DMS153 (cell line): ENCODE results near the gene CENPO.
A peak's percentile ranks its signal among the peaks of the same experiment; 100 is the strongest.

Source experiments
- DNase-seq: peaks from one replicate; lab custom pipeline; 2025; lab: John Stamatoyannopoulos, UW

The CENPO gene, protein sequence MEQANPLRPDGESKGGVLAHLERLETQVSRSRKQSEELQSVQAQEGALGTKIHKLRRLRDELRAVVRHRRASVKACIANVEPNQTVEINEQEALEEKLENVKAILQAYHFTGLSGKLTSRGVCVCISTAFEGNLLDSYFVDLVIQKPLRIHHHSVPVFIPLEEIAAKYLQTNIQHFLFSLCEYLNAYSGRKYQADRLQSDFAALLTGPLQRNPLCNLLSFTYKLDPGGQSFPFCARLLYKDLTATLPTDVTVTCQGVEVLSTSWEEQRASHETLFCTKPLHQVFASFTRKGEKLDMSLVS

DNA sequence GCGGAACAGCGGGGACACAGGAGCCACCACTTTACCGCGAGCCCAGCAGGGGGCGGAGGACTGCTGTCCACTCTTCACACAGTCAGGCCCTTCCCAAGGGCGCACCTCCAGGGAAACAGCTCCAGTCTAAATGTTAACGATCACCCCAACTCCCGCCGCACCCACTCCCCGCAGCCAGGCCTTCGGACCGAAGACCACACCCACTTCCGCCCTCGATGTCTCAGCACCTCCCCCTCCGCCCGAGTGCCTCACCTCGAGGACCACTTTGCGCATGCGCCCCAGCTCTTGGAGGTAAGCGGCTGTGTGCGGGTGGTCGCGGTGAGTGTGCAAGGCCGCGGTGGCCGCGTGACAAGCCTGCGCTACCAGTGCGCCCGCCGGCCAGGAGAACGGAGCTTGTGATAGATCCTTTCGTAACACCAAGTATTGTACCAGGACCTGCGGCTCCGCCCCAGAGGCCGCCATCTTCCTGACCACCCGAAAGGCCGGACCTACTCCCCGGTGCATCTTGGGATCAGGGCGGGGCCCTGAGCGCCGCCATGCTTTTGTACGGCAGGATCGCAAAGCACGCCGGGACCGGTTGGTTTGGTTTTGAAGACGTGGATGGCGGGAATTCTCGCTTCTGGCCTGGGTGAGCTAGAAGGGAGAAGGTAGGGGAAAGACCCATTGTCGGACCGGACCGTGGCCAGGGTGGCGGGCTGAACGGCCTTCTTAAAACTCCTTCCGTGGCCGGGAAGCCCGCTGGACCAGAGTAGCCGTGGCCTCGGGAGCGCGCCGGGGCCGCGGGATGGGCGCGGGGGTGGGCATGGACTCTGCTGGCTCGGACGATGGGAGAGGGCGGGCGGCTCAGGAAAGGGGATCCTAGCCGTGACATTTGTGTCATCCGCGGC is at the start of gene CENPO, which contains the start of gene PTRHD1:
CENPO (plus strand) TSS at position 552 of the 887 bp plus-strand sequence. CDS start 495 bp downstream, outside the sequence.
PTRHD1 (minus strand) TSS at position 518 of the 887 bp plus-strand sequence; CDS start at position 504, 14 bp downstream.
- DNase-seq = peak; percentile 93

DNA sequence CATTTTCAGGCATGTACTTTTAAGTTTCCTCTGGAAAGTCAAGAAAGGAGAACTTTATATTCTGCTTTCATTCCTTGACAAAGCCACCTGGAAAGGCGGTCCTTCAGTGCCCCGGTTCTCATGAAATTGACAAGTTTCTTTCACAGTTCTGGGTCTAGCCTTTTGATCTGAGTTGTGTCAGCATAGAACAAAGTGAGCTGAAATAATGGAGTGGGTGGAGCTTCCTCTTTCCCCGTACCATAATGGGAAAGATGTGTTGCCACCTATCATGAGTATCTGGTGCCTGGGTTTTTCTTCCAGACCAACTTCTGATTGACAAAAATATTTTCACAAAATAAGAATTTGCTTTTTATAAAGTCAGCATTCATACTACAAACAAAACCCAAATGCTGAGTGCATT is 49.3 kb upstream of the CENPO start:
- DNase-seq = no peak

DNA sequence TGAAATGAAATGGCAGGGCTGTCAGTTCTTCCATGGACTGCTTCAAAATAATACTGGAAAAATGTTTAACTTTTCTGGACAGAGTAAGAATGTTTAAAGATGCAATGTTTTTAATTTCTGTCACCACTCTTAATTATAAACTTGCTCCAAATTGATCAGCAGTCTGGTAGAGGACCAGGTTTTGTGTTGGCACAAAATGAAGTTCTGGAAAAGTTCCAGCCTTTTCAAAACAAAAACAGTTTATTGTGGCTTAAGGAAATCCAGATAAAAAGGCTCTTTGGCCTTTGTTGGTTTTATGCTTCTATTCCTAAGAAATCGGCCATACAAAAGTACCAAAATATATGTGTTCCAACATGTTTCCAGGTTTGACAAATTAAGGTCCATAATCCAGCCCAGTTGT is 48.9 kb upstream of the CENPO start:
- no peak for DNase-seq

DNA sequence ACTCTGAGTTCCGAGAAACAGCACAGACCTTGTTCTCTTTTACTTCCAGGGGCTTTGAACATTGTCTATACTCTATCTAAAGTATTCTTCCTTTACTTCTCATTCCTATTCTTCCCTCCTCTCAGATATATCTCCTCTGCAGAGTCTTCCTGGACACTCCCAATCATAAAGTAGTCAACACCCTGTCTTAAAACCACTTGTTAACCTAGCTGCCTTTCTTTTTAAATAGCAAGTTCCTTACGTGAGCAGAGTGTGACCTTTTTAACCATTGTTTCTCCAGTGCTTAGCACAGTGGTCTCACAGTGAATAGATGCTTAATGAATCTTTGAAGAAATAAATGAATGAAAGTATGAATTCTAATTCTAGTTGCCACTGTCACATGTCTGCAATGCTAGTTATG is 47.4 kb upstream of the CENPO start:
- DNase-seq = no peak

DNA sequence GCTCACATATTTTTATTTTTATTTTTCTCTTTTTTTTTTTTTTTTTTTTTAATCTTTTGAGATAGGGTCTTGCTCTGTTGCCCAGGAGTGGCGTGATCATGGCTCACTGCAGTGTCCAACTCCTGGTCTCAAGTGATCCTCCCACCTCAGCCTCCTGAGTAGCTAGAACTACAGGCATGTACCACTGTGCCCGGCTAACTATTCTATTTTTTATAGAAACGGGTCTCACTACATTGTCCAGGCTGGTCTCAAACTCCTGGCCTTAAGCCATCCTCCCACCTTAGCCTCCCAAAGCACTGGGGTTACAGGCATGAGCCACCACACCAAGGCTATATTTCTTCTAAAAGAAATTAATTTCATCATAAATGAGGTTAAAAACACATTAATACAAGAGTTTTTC is 45.9 kb upstream of the CENPO start:
- DNase-seq = no peak

DNA sequence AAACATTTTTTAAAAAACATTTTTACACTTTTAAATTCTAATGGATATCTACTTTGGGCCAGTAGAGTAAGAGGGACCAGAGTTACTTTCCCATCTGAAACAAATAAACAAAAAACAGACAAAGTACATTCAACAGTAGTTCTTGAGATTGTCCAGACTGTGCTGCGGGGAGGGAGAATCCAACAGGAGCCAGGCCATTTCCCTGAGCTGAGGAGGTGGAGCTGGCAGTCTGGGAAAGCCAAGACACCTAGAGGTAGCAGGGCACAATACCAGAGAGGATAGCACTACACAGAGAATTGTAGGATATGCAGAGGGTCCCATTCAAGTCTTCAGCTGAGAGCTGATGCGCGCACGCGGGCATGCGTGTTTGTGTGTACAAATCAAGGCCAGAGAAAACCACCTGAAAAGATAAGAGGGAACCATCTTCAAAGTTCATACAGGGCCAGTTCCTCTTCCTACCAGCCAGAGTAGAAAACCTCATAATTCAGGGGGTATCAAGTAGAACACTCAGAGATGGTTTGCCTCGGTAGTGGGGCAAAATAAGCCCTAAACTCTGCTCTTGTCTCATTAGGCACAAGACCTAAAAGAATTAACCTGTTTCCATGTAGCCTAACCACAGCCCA is 44.0 kb upstream of the CENPO start:
- DNase-seq = no peak

DNA sequence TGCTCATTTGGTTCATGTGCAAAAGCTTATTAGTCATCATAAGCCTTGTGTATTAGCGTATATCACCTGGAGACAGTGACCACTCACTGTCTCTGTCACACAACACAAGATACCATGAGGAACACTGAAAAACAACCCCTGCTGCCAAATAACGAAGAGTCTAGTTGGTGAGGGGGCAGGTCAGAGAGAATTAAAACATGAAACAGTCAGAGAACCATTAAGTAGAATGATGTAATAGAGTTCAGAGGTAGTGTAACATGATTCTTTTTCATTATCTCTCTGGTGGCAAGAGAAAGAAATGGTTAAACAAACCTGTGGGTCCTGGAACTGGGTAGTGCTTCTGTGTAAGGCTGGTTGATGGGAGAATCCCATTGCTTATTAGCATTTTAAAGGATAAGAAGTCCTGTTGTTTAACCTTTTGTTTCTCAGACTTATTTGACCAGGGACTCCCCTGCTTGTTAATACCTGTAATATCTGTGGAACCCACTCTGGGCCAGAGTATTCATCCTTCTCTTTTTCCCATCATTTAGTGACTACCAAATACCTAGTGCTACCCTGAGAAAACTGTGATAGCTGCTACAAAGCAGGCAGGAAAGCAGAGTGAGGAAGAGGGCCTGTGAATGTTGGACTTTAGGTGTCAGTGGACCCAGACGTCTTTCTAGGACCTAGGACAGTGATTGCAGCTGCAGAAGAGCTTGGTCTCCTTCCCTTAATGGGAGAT is 38.1 kb upstream of the CENPO start:
- DNase-seq = peak; percentile 33

DNA sequence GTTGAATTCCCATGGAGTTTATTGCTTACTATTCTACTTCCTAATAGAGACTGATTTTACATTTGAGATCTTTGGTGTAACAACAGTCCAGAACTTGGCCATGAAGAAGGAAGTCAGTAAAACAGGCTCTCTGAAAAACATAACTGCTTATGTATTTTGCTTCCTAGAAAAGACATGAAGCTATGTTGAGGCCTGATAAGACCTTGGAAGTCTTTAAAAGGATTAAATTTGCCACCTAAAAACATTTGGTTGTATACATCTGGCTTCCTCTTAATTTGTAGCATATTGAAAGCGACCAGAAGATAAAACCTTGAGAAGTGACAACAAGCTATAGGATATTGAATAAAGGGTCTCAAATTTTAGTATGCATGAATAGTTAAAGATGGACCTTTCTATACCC is 36.4 kb upstream of the CENPO start:
- no peak for DNase-seq

DNA sequence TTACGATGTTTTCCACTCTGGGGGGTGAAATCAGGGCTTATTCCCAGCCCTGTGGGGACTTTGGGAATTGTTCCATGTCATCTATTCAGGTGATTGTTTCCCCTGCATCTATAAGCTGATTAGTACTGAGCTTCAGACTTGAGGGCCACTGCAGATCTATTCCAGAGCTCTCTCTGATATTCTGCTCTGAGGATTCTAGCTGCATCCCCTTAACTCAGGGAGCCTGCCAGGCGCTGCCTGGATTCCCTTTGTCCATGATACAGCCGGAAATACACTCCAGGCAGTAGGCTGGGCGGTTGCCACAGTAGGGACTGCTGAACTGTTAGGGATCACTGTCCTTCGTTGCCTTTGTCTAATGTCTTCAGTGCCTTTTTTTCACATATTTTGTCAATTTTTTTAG is 31.4 kb upstream of the CENPO start:
- no peak for DNase-seq

DNA sequence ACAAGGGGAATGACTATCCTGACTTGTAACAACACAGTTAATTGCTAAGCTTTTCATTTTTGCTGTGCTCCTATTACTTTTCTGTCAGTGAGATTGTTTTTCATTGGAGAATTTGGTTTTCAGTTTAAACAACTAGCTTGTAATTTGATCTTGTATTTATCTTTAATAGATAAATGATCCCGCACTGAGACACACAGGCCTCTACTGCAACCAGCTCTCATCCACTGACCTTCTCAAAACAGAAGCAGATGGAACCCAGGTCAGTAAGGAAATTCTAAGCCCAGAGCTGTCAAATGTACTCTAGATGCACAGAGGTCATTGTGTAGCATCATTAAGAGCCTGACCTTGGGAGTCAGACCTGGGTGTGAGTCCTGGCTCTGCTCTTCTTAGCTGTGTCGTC is 30.7 kb upstream of the CENPO start:
- DNase-seq = no peak

DNA sequence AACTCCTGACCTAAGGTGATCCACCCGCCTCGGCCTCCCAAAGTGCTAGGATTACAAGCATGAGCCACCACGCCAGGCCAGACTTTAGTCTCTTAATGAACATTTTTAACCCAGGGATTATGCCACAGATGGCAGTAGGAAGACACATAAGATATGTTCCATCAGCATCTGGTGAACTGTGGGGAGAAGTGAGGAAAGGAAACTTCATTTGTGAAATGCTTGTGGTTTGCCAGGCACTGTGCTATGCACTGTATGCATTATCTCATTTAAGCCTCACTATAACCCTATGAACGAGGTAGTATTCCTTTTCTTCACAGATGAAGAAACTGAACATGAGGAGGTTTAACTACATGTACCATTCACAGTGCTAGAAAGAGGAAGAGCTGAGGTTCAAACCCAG is 29.4 kb upstream of the CENPO start:
- DNase-seq = no peak

DNA sequence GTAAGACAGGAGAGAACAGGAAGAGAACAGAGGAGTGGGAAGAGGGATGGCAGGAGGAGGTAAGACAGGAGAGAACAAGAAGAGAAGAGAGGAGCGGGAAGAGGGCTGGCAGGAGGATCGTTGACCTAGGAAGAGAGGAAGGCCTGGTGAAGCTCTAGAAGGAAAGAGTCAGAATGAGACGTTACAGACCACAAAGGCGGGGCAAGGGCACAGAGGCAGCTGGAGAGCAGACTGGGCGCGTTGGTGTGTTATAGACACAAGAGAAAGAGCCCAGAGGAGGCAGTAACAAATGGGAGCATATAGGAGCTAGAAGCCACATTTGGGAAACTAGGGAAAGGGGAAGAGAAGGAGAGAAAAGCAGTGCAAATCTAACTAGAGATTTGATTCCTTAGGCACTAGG is 26.6 kb upstream of the CENPO start:
- DNase-seq = no peak

DNA sequence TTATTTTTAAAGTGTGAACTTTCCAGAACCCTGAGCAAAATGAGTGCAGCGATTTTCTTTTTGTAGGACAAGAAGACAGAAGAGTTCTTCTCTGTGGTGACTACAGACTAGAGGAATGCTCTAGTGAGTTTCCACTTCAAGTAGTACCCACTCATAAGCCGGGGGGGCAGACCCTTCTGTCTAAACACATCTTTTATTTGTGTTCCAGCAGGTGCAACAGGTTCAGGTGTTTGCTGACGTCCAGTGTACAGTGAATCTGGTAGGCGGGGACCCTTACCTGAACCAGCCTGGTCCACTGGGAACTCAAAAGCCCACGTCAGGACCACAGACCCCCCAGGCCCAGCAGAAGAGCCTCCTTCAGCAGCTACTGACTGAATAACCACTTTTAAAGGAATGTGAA is 25.2 kb upstream of the CENPO start:
- no peak for DNase-seq

DNA sequence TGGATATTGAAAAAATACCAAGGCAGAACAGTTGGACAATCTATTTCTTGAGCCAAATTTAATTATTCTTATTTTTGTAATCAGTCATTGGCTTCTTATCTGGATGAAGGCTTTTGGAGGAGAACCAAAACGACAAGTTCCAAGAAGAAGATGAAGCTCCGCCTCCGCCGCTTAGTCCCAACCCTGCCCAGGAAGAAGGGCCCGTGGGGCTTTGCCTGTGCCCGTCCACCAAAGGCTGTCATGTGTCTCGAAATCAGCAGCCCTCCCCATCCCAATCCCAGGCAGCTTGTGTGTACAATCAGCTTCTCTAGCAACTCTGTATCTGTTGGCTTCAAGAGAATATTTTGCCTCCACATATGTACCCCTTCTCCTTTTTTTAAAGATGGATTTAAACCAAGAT is 24.6 kb upstream of the CENPO start:
- DNase-seq = no peak

DNA sequence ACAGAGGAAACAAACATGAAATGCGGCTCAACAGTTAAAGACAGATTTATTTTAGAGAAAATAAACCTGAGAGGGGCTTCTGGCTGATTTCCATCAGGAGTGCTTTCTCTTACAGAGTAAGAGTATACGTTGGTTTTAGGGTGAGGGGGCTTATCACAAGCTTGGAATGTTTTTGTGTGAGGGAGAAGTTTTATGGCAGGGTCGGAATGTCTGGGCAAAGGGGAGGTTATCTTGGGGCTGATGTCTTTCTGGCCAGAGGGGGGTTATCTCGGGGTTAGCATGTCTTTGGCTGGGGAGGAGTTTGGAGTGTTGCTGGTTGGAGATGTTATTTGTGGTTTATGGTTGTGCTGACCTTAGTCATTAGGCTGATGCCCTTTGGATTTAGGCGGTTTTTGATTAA is 22.2 kb upstream of the CENPO start:
- DNase-seq = no peak

DNA sequence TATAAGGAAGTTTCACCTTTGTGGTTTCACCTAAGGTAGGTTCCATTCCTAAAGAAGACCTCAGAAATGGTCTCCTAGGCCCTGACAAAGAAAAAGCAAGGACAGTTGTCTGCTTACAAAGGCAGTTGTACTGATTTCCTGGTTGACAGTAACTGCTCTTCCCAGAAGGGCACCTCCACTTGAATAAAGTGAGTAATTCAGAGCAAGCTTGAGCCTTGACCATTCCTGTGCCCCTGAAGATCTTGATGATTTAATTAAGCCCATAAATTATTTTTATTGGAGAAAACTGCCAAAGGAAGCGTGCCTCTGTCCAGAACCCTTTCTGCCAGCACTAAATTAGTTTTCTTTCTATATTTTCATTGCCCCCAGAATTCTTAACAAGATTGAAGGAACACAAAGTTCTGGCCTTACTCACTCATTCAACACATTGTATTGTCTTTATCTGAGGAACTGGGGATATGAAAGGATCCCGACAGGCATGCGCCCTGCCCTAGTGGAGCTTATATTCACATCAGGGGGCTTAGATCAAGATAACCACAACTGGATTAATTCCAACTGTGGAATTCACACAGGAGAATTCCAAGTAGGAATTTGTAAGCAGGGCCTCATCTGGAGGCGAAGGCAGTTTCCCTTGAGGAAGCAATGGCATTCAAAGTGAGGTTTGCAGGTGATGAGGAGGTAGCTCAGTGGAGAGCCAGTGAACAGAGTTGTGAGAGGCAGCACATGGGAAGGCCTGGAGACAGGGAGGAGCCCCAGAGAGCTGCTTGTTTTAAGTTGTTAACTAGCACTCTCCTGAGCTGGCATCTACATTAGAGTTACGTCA is 21.2 kb upstream of the CENPO start:
- no peak for DNase-seq

DNA sequence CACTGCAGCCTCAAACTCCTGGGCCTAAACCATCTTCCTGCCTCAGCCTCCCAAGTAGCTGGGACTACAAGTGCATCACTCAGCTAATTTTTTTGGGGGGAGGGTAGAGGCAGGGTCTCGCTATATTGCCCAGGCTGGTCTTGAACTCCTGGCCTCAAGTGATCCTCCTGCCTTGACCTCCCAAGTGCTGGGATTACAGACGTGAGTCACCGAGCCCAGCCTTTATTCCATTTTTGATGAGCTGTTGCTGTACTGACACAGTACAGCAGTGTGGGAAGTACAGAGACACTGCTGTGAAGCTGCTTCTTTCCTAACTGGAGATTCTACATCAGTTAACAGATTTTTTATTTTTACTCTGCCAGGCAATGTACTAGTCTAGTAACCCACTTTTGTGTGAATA is 18.9 kb upstream of the CENPO start:
- no peak for DNase-seq

DNA sequence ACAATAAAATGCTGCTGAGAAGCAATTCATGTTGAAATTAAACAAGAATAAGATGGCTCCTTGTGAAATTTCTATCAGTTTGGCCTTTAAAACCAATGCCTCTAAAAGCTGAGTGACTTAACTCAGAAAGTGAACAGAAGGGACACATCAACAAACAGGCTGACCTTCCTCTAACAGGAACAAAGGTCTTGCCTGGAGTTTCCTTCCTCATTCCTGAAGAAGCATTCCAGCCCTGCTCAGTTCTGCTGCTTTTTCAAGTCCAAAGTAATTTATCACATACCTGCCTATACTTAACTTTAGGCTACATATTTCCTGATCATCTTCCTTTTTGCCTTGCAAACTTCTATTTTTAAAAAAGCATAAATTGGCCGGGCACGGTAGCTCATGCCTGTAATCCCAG is 14.1 kb upstream of the CENPO start:
- DNase-seq = no peak

DNA sequence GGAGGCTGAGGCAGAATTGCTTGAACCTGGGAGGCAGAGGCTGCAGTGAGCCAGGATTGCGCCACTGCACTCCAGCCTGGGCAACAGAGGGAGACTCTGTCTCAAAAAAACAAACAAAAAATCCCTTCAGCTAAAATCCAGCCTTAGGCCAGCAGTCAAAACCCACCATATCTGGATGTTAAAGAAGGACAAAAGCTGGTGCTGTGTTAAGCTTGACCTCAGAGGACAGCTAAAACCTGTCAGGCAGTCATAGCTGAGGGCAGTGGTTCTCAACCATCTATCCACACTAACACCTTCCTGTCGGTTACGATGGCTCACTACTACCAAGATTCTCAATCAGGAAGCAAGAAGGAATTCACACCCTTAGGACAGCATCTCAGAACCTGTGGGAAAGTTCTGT is 9.6 kb upstream of the CENPO start:
- DNase-seq = no peak

DNA sequence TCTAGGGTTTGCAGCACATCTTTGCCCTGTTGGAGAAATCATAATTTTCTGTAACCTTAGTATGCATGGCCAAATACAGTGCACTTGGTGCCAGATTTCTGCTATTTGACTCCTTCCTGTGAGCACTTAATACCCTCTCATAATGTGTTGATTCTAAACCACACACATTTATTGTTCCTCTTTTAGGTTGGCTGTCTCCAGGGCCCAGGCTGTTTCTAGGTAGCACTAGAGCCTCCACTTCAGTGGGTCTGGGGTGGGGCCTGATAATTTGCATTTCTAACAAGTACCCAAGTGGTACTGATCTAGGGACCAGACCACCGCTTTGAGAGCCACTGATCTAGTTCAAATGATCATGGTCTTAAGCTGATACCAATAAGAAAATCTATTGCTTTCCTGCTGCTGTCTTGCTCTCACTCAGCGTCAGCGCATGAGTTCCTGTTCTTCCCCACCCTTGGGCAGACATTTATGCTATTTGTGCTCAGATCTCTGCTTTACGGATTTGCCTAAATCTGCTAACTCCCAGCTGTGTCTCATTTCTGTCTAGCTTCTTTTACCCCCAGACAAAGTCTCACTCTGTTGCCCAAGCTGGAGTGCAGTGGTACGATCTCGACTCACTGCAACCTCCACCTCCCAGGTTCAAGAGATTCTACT is 7.4 kb upstream of the CENPO start:
- peak; percentile 73 for DNase-seq

DNA sequence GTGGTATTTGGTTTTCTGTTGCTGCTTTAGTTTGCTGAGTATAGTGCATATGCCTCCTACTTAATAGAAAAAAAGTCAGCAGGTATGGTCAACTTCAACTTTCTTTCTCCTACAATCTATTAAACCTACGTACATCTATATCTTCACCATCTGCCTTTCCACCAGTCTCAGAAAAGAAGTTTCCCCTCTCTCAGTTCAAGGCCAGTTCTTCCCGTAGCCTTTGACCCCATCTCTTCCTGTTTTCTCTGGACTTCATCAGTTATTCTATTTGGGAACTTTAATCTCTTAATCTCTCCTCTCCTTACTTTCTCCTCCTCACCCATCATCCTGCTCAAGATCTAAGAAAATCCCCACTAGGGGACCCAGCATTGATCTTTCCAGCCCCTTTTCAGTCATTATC is 5.7 kb upstream of the CENPO start:
- DNase-seq = no peak
